A549 treated with DMSO at 1 μM for 4 hours (cell line): Measurements from ENCODE around the gene COQ7. TPM values are rescaled to one million over a fixed set of nuclear protein-coding genes. Genes with fewer than 3 reads are reported as not detected.

ENCODE experiments used
- total RNA-seq: library from RNA; stranded (reverse); fragments of 200-300 nt; extraction: Qiagen RNA extraction; gene quantifications from 5 replicates; pipeline ENCODE4 v1.2.3, GENCODE V29; 2022; ENCODE audit warnings: low read depth

The COQ7 gene
- 22.0 to 28.5 TPM (median 25.2 TPM) in 5 replicates for total RNA-seq

DNA sequence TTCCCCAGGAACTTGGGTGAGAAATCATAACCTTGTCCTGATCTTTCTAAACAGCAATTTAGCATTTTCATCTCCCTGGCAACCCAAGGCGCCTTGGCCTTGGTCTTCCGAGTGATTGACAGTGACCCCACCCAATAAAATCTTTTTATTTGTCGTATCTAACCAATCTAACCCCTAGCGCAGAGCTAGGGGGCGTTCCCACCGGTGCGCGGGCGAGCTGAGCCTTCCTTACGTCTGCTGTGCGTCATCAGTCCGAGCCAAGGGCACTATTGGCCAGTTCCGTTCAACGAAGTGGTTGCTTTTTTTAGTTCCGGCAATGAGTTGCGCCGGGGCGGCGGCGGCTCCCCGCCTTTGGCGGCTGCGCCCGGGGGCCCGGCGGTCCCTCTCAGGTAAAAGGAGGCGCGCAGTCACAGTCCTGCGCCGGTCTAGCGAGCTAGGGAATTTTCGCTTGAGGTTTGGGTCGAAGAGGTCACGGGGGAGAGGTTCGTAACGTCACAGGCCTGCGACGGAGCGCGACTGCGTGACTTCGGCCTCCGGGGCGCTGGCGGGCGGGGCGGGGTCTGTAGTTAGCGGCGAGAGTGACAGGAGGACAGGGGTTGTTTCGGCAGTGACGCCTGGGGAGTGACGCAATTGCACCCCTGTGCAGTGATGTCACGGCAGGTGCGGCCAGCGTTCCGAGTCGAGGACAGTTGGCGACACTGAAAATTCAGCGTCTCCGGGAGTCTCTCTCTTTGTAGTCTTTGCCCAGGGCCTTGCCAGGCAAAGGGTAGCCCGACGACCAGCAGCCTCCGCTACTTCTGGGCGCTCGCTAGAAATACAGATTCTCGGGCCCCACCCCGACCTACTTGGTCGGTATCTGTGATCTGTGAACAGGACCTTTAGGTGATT is at the start of gene COQ7:
COQ7 (plus strand) TSS at position 266 of the 888 bp plus-strand sequence; CDS start at position 317, 51 bp downstream.

DNA sequence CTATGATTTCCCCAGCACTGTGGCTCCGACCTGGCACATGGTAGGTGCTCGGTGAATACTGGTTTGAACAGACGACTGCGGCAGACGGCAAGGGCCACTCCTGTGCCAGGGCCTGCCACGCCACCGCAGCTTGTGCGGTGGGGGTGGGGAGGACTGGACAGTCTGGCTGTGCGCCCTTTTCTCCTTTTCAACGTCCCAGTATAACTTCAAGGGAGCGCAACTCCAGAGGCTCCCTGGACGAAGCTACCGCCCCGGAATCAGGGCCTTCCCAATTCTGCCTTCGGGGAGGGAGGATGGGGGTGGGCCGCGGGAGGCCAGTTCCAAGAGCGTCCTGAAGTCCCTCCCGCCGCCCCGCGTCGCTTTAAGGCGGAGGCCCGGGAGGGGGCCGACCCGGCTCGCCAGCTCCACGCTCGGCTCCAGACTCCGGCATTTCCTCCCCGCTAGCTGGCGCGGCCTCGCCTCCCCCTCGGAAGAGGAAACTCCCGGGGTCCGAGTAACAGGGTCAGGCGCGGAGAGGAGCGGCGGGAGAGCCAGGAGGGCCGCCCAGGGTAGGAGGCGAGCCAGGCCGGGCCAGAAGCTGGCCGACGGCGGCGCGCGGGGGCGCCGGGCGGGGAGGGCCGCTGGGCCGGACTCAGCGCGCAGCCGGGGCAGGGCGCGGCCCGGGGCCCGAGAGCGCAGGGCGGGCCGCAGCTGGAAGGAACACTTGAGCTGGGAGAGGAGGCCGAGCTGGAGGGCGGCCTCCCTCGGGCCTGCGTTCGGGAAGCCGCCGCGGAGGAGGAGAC is 46.4 kb downstream of the COQ7 start, which contains the start of gene ITPRIPL2:
ITPRIPL2 (plus strand) TSS at position 388 of the 782 bp plus-strand sequence. CDS start 498 bp downstream, outside the sequence.

Other genes with a start within 250 kb of the COQ7 start
- gene SMG1, start 141.2 kb upstream of the COQ7 start, total RNA-seq: 17.9 to 31.5 TPM (median 27.9 TPM) in 5 replicates
- 7.5 to 11.0 TPM (median 9.6 TPM) in 5 replicates for gene TMC7, start 83.7 kb upstream of the COQ7 start, total RNA-seq
- gene ITPRIPL2, start 46.4 kb downstream of the COQ7 start, total RNA-seq: 13.5 to 19.3 TPM (median 18.2 TPM) in 5 replicates
- gene SYT17, start 100.6 kb downstream of the COQ7 start, total RNA-seq: 9.5 to 13.0 TPM (median 11.6 TPM) in 5 replicates
- gene CLEC19A, start 218.1 kb downstream of the COQ7 start, total RNA-seq: 0.10 to 0.17 TPM (median 0.15 TPM) in 5 replicates